Measurements from ENCODE around the gene LTBP2.
"Not testable (repeated sequence)": the region's sequence is repeated elsewhere in the genome, so short reads cannot be mapped to it uniquely, and the experiment has no call there.

LTBP2 gene

DNA sequence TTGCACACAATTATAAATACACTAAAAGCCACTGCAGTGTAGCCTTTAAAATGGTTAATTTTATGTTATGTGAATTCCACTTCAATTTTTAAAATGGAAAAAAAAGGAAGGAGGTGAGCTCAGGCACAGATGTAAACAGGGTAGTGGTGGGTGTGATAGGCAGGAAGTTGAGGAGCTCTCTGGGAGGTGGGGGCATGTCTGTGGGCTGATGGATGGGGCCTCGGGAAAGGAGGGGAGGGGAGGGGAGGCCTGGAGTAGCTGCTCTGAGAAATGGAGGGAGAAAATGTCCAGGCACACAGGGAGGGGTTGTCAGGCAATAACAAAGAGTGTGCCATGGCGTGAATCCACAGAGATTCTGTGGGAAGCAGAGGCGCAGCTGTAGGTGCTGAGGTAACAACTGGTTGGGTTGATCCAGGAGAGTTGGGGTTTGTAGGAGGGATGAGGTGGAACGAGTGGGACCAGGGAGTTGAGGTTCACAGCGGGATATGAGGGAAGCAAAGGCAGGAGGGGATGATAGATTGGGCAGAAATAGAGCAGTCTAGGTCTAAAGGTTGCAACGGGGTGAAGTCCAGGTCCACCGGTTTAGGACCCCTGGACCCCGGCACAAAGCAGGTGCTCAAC lies 57.2 kb downstream of the LTBP2 start:
- DNase-seq (ENCODE audit: low read depth in 1 of 2, low spot score in 1 of 2) = no peak

DNA sequence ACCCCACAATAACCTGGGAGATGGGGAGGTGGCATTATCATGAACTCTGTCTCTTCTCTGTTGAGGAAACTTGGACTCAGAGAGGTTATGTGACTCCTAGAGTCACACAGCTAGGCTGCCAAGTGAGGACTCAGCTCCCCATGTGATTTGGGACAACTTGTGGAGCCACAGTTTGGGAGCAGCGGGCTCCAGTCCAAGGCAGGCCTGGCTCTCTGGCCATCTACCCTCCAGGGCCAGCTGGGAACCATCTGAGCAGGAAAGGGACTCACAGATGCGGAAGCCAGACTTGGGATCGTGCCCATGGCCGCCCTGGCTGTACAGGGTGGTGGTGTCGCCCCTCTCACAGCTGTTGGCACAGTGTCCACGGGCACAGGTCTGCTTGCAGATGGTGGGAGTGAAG lies 59.4 kb downstream of the LTBP2 start:
- DNase-seq (ENCODE audit: low read depth in 1 of 2, low spot score in 1 of 2) = no peak

DNA sequence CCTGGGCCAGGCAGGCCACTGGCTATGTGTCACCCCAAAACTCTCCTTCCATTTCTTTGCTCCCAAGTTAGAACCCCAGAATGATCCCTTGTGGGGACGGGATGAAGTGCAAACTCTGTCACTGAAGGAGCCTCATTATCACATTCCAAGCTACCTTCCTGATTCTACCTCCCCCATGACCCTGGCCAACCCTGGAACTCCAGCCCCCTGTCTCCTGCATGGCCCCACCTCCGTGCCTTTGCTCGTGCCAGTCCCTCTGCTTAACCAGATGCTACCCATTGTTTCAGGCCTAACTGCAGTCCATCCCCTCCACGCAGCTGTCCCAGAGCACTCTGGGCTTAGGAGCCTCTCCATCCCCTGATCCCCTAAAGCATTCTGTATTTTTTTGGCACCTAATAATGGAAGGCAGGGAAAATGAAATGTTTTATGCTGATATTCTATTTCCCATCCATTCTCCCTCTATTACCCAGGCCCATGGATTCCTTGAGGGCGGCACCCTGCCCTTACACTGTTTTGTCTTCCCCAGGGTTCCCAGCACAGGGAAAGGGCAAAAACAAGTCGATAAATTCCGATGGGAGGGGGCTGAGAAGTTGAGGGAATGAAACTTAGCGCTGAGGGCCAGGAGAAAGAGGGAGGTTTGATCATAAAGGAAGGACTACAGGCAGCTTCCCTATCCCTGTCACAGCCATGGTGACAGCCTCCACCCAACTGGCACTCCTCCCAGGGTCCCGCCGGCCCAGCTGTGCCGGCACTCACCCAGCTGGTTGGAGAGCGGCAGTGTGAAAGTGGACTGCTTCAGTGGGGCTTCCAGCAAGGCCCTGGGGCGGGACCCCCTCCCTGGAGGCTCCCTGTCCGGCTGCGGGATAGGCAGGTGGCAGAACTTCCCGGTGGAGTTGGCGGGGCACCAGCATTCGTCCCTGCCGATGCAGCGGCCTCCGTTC lies 60.3 kb downstream of the LTBP2 start:
- DNase-seq (ENCODE audit: low read depth in 1 of 2, low spot score in 1 of 2) = no peak

DNA sequence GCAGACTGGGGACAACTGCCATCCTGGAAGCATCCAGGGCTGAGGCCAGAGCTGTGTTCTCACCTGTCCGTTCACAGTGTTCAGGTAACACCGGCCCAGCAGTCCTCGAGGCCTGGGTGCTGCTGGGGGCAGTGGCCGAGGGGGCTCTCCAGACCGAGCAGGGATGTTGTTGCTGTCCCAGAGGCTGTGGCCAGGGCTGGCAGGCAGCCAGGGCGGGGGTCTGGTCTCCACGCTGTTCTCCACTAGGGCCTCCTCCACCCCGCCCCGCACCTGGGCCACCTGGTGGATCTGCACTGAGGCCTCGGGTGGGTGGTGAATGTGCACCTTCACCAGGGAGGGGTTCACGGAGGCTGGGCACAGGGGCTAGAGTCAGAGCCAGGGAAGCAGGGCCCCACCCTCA lies 61.0 kb downstream of the LTBP2 start:
- DNase-seq (ENCODE audit: low read depth in 1 of 2, low spot score in 1 of 2) = no peak

DNA sequence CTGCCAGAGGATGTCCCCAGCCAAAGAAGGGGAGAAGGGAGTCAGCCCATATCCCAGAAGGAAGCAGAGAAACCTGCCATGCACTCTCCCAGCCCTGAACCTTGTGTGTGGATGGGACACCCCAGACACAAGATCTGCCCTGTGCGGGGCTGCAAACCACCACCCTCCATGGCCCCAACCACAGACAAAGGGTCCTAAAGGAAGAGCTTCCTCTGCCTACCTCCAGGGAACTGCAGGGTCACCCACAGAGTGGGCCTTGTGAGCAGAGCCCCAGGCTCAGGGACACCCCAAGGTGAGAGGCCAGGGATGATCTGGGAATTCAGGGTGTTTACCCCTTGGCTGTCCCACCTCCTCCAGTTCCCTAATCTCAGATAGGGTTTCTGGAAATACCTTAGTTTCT lies 62.0 kb downstream of the LTBP2 start:
- DNase-seq (ENCODE audit: low read depth in 1 of 2, low spot score in 1 of 2) = no peak

DNA sequence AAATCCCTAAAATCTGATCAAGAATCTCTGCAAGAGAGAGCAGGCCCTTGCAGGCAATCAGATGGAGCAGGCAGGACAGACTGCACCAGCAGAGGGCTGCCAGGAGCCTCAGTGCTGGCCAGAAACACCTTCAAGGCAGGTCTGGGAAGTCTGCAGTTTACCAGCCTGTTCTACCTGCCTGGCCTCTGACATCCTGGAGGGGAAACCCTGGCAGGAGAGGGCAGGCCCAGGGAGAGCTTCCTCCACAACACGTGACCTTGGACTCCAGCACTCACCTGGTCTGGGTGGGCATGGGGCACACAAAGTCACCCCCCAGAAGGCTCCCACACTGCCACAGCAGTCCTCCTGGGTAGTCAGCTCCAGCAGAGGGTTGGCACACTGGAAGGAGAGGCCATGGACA lies 62.4 kb downstream of the LTBP2 start:
- no peak for DNase-seq (ENCODE audit: low read depth in 1 of 2, low spot score in 1 of 2)

DNA sequence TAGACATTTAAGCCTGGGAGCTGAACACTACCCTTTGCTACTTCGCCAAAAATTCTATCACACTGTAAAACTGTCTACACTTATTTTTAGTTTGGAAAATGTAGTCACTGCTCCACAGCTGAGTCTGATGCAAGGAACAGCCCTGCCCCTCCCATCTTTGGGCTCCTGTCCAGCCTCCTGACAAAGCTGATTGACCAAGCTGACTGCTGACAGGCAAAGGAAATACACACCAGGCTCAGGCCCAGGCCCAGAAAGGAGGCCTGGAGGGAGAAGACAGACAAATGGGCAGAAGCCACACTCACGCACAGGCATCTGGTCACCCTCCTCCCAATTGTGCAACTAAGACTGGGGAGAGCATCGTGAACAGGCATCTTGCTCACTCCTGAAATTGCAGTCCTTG lies 63.2 kb downstream of the LTBP2 start:
- no peak for DNase-seq (ENCODE audit: low read depth in 1 of 2, low spot score in 1 of 2)

DNA sequence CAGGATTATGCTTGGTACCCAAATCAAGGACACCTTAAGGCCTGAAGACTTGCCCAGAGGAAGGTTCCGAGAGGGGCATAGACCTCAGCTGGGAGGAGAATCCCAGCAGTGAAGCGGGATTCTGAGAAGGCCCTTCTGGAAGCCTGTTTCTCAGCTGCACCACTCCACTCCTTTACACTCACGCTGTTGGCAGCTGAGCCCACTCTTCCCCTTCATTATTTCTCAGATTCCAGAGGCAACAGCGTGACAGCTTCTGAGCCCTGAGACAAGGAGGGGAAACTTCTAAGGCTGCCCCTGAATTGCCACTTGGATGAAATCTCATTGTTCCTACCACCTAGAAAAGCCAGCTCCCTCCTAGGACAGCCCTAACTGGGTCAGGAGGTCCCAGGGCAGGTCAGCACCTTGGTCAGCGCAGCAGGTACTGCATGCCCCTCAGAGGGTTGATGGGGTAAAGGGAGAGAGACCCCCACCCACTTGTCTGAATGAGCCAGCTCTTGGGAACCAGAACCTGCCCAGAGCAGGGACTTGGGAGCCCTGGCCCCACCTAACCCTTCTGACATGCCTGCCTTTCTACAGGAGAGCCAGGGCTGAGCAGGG lies 64.6 kb downstream of the LTBP2 start:
- no peak for DNase-seq (ENCODE audit: low read depth in 1 of 2, low spot score in 1 of 2)

DNA sequence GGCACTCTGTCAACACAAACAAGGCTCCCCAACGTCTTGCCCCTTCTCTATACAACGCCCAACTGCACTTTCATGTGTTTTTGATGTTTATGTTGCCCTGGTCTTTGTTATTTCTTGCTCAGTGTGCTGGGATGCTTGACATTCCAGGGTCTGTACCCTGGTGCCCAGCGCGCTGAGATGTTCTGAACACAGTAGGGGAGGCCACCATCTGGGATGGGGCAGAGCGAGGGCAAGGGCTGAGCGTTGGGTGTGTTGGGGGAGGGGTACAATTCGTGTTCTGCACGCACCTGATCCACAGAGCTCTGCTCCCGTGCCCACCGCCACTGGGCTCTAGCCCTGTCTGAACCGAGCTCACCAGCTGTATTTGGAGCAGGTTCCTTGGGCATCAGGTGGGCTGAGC lies 65.6 kb downstream of the LTBP2 start:
- DNase-seq (ENCODE audit: low read depth in 1 of 2, low spot score in 1 of 2) = no peak

DNA sequence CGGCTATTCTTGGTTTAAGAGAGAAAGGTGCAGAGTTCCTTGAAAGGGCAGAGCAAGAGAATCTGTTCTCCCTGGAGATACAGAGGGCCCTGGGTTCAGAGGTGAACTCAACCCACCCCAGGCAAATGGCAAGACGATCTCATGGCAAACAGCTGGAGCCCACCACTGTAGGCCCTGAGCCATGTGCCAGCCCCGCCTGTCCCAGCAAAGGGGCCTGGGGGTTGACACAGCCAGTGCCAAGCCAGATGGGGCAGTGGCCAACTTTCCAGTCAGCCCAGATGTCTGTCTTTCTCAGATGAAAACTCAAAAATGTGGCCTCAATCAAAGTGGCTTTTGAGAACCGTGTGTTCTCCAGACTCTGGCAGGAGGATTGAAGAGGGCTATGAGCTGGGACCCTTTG lies 66.7 kb downstream of the LTBP2 start:
- DNase-seq (ENCODE audit: low read depth in 1 of 2, low spot score in 1 of 2) = no peak

DNA sequence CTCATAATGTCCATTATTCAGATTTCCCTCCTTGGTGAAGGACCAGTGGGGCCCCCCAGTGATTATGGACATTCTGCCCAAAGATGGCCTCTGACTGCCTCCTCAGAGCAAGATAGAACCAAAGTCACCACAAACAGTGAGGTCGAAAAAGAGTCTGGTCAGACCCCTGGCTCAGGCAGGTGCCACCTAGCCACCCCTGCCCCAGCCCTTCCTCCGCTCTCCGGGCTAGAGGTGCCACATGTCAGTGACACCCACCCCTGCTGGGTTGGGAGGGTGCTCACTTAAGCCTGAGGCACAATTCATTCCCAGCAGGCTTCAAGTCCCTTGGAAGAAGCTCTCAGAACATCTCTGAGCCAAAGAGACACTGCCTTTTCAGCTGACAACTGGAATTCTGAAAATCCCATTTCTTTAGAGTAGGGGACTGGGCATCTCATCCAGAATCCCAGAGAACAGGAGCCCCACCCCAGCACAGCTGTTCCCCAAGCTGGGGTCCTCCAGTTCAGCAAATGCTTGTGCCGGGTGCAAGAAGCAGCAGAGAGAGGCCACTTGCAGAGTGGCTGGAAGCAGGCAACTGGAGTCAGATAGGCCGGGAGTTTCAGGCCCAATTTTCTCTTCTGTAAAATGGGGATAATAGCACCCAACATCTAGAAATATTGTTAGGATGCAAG lies 68.1 kb downstream of the LTBP2 start:
- DNase-seq (ENCODE audit: low read depth in 1 of 2, low spot score in 1 of 2) = no peak

DNA sequence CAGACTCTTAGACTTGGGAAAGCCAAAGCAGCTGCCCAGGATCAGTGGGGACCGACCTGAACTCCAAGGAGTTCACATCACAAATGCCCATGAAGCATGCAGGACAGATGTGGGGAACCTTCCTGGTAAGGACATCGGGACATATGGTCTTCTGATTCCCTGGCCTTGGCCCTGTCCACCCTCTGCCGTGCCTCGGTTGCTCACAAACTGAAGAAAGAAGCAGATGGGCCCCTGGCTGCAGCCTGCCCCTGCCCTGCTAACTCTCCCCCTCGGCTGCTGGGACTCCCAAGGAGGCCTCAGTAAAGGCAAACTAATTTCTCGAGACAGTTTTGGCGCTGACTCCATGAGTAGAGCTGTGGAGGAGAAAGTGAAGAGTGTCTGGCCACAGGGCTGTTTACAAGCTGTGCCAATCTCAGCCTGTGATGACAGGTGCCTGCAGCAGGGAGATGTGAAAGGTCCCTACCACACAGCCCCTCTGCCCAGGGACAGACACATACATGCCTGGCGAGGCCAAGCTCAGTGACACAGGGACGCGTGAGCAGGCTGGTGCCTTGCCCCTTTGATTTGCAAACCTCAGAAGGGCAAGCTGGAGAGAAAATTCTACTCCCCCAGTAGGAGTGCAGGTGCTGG lies 69.9 kb downstream of the LTBP2 start:
- DNase-seq (ENCODE audit: low read depth in 1 of 2, low spot score in 1 of 2) = no peak

DNA sequence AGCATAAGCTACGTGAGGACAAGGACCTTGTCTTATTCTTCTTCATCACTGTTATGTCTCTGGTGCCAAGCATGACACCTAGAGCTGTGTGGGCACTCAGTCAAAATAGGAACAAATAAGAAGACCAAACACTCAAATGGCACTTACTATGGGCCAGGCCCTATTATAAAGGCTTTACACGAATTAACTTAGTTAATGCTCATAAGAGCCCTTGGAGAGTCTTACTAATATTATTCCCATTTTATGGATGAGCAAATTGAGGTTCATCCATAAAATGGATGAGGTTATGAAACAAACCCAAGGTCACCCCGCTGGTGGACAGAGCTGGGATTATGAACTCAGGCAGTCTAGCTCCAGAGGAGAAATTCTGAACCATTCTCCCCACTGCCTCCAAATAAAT lies 70.8 kb downstream of the LTBP2 start:
- no peak for DNase-seq (ENCODE audit: low read depth in 1 of 2, low spot score in 1 of 2)

DNA sequence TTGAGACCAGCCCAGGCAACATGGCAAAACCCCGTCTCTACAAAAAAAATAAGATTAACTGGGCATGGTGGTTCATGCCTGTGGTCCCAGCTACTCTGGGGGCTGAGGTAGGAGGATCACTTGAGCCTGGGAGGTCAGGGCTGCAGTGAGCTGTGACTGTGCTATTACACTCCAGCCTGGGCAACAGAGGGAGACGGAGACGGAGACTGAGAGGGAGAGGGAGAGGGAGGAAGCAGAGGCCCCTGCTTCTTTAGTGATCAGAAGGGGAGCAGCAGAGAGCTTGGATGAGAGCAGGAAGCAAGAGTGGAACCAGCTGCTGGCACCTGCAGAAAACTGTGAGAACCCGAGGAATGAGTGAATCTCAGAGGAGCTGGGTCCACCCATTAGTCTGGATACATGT lies 72.5 kb downstream of the LTBP2 start:
- no peak for DNase-seq (ENCODE audit: low read depth in 1 of 2, low spot score in 1 of 2)

DNA sequence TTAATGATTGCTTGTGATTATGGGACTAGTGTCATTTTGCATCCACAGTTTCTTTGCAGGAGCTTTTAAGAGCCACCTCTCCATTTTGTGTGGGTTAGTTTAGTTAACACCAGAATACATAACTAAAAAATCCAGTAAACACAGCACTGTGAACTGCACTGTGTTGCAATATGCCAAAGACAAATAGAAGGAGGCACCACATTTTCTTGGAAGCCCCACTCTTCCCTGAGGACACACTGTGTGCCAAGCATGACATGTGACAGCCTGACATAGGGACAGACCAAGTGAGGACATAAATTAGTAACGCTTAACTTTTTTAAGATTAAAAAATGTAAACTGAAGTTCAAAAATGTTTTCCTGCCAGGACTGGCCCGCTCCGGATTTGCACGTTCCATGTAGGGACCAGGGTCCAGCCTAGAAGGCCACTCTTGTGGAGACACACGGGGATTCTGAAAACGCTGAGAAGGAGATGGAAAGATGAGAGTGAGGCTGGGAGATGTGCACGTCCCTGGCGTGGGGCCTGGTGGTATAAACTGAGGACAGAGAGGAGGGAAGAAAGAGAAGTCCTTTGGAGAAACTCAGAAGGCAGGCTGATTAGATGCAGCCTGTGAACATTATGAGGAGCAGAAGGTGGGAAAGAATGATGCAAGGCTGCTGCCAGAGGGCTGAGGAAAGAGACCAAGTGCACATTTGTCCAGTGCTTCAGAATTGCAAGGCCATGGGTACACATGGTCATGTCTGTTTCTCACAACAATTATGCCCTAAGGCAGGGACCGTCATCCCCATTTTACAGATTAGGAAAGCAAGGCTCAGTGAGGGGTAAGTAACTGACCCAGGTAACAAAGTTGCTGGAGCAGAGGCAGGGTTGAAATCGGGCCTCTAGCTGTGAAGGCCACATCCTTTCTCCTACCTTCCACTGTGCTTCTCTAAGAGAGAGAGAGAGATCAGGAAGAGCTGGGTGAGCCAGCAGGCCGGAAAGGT lies 73.3 kb downstream of the LTBP2 start:
- DNase-seq (ENCODE audit: low read depth in 1 of 2, low spot score in 1 of 2) = no peak

DNA sequence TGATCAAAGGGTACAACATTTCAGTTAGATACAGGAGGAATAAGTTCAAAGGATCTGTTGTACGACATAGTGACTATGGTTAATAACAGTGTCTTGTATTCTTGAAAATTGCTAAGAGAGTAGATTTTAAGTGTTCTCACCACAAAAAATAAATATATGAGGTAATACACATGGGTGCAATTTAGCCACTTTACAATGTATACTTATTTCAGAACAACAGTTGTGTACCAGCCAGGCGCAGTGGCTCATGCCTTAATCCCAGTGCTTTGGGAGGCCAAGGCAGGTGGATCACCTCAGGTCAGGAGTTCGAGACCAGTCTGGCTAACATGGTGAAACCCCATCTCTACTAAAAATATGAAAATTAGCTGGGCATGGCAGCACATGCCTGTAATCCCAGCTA lies 75.7 kb downstream of the LTBP2 start:
- not testable (repeated sequence) for DNase-seq (ENCODE audit: low read depth in 1 of 2, low spot score in 1 of 2)

DNA sequence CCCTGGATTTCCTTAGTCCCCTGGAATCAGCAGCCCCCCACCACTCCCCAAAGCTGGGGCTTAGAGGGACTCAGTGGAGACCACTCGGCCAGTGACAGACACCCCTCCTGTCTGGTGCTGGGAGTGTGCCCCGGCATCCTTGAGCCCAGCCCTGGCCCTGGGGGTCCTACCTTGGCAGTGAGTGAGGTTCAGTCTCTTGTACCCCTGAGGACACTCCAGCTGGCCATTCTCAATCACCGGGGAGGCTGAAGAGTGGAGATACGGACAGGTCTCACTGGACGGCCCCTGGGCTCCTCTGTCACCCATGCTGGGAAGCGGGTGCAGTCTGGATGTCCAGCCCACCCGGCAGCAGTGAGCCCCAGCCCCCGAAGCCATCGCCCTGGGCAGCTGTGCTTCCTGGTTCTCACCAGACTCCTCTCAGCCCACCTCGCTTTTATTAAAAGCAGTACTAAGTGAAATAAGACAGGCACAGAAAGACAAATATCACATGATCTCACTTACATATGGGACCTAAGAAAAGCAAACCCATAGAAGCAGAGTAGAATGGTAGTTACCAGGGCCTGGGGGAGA lies 76.2 kb downstream of the LTBP2 start:
- DNase-seq (ENCODE audit: low read depth in 1 of 2, low spot score in 1 of 2) = no peak

DNA sequence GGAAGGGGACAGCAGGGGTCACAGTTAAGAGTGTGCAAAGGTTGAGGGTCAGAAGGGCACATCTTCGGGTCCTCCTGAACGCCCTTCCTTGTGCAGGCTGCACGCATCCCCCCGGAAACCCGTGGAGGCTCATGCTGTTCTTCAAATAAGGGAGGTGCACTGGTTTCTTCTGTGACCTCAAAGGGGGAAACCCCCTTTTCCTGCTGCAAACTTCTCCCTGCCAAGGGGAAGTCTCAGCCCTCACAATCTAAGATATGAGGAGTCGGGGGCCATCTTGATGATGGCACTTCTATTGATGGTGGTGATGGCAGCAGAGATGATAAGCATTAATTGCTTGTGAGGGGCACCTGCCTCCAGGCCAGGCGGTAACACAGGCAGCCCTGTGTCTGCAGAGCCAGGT lies 78.5 kb downstream of the LTBP2 start:
- DNase-seq (ENCODE audit: low read depth in 1 of 2, low spot score in 1 of 2) = no peak

DNA sequence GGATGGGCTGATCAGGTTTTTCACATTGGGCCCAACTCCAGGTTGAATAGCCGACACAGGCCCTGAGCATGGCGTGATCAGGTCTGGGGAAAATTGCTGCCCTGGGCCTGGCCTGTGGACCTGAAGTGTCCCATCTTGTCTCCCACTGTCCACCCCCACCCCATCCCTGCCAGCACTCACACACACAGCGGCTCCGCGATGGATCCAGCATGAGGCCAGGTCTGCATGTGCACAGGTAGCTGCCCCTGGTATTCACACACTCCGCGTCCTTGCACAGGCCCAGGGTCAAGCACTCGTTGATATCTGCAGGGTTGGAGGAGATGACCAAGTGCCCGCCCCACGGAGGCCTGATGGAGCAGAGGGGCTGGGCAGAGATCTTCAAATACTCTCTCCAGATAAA lies 79.8 kb downstream of the LTBP2 start:
- no peak for DNase-seq (ENCODE audit: low read depth in 1 of 2, low spot score in 1 of 2)

DNA sequence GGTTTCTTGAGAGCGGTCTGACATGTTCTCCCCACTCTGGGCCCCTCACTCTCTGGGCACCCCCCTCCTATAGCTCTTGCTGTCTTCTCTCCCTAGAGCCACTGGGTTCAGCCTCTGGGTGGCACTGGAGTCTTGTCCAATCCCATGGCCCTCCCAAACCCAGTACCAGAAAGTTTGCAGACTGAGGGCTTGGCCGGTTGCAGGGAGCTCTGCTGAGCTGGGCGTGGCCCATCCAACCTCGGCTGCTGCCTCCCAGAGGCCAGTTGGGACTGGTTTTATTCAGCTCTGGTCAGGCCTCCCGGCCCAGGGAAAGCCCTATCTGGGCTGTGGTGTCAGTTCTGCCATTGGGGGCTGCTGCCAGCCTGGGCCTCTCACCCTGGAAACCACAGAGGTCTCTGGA lies 80.6 kb downstream of the LTBP2 start:
- no peak for DNase-seq (ENCODE audit: low read depth in 1 of 2, low spot score in 1 of 2)
